HCT116 (cell line): ENCODE results near the gene UBAC2. TPM values are rescaled to one million over a fixed set of nuclear protein-coding genes. Genes with fewer than 3 reads are reported as not detected.

Experiments used
- ATAC-seq: fragments of 200-7000 bp; cut with Tn5 transposase; 2 replicates; pipeline ENCODE4 v1.9.1; 2020; ENCODE audit warnings: mild to moderate bottlenecking, moderate library complexity
- BruUV-seq: library from RNA; stranded (reverse); fragments of 400-500 nt; replicated peaks from 2 replicates; lab custom pipeline; 2021; lab: Mats Ljungman, UMichigan
- CTCF ChIA-PET: fragments of 300-600 bp; sonication (Branson Sonifier 250); formaldehyde crosslinking; loops from one replicate; lab custom pipeline; 2021; ENCODE audit warnings: antibody characterized with exemption; lab: Charles Lee
- POLR2A ChIA-PET: fragments of 300-600, 350-600 bp; sonication (Branson Sonifier 250); formaldehyde crosslinking; loops from one replicate; lab custom pipeline; 2021; ENCODE audit warnings: antibody characterized with exemption; lab: Charles Lee
- RAD21 ChIA-PET, 2 experiments: fragments of 300-600 bp; sonication (Branson Sonifier 250); formaldehyde crosslinking; loops; one replicate each; lab custom pipeline; 2023; ENCODE audit warnings: low total read pairs in 2 of 2; ENCODE audit not compliant: uncharacterized antibody in 2 of 2, unreplicated experiment in 2 of 2, low non-redundant PET in 1 of 2; lab: Charles Lee
- DNase-seq: peaks from one replicate; pipeline ENCODE4 v3.0.0-alpha.2; 2010; ENCODE audit warnings: low read depth, low spot score
- H2AFZ ChIP-seq: fragments of 200-600 bp; shearing (Covaris generic), sonication (generic); 2 replicates; pipeline ENCODE4 v1.6.1; 2017; ENCODE audit warnings: low read depth, mixed run types, mixed read lengths, antibody characterized with exemption, low read length; ENCODE audit not compliant: poor library complexity, severe bottlenecking
- H3K27ac ChIP-seq: 2 replicates; pipeline ENCODE4 v1.5.1; 2012; ENCODE audit warnings: low read depth, low read length
- H3K27me3 ChIP-seq: fragments of 200-600 bp; sonication (generic); 2 replicates; pipeline ENCODE4 v1.6.1; 2016; ENCODE audit warnings: mixed run types, low read length, mixed read lengths; ENCODE audit not compliant: insufficient read depth
- H3K36me3 ChIP-seq, 2 experiments: fragments of 200-500 bp in 1 of 2; fragments of 200-600 bp in 1 of 2; sonication (Bioruptor generic) in 1 of 2; sonication (generic) in 1 of 2; 2 replicates each; pipeline versions ENCODE4 v1.5.1 to v1.6.1; 2014 to 2016; ENCODE audit warnings: low read length in 2 of 2, inconsistent platforms in 1 of 2, mixed read lengths in 1 of 2, mixed run types in 1 of 2; ENCODE audit not compliant: insufficient read depth in 2 of 2, control insufficient read depth in 1 of 2
- H3K4me1 ChIP-seq, 2 experiments: fragments of 200-600 bp in 1 of 2; sonication (generic) in 1 of 2; 2 replicates each; pipeline versions ENCODE4 v1.5.1 to v1.6.1; 2012 to 2017; ENCODE audit warnings: low read length in 2 of 2, inconsistent platforms in 1 of 2, mild to moderate bottlenecking in 1 of 2, mixed read lengths in 1 of 2, mixed run types in 1 of 2, moderate library complexity in 1 of 2; ENCODE audit not compliant: insufficient read depth in 2 of 2, control insufficient read depth in 1 of 2
- H3K4me2 ChIP-seq: fragments of 200-600 bp; sonication (generic); 2 replicates; pipeline ENCODE4 v1.6.1; 2017; ENCODE audit warnings: mixed run types, low read length, mixed read lengths
- H3K4me3 ChIP-seq, 2 experiments: fragments of 200-600 bp in 1 of 2; sonication (generic) in 1 of 2; replicated peaks in 1 of 2; 2 replicates each; pipeline ENCODE4 v1.5.1; 2011 to 2016; ENCODE audit warnings: low read length in 2 of 2, control low read depth in 1 of 2, low read depth in 1 of 2, mild to moderate bottlenecking in 1 of 2, mixed read lengths in 1 of 2, mixed run types in 1 of 2
- H3K79me2 ChIP-seq: fragments of 200-600 bp; sonication (generic); 2 replicates; pipeline ENCODE4 v1.6.1; 2017; ENCODE audit warnings: mild to moderate bottlenecking, mixed run types, low read length, moderate library complexity, mixed read lengths; ENCODE audit not compliant: insufficient read depth
- H3K9ac ChIP-seq: fragments of 200-600 bp; sonication (generic); 2 replicates; pipeline ENCODE4 v1.6.1; 2016; ENCODE audit warnings: low read length, mixed read lengths
- H3K9me2 ChIP-seq: fragments of 200-600 bp; sonication (generic), shearing (Covaris generic); 2 replicates; pipeline ENCODE4 v1.6.1; 2017; ENCODE audit warnings: mixed run types, mild to moderate bottlenecking, moderate library complexity; ENCODE audit not compliant: insufficient read depth
- H3K9me3 ChIP-seq, 2 experiments: fragments of 200-500 bp in 1 of 2; fragments of 200-600 bp in 1 of 2; sonication (Bioruptor generic) in 1 of 2; sonication (generic) in 1 of 2; 2 replicates each; pipeline ENCODE4 v1.6.1; 2014 to 2017; ENCODE audit warnings: low read length in 2 of 2, mixed read lengths in 2 of 2, inconsistent platforms in 1 of 2, low read depth in 1 of 2, mild to moderate bottlenecking in 1 of 2, mixed run types in 1 of 2, moderate library complexity in 1 of 2; ENCODE audit not compliant: control insufficient read depth in 1 of 2, insufficient read depth in 1 of 2
- H4K20me1 ChIP-seq: fragments of 200-600 bp; sonication (generic), shearing (Covaris generic); 2 replicates; pipeline ENCODE4 v1.6.1; 2017; ENCODE audit warnings: mixed run types, mild to moderate bottlenecking, moderate library complexity; ENCODE audit not compliant: insufficient read depth
- CEBPB ChIP-seq: IDR thresholded peaks from 2 replicates; pipeline ENCODE4 v1.6.1; 2012; ENCODE audit warnings: low read depth
- CTCF ChIP-seq, 3 experiments: fragments of 200-600 bp in 1 of 3; sonication (generic) in 1 of 3; IDR thresholded peaks in 2 of 3; conservative IDR thresholded peaks in 1 of 3; 2 replicates each; pipeline ENCODE4 v1.5.1; 2012 to 2017; ENCODE audit warnings: low read depth in 2 of 3, low read length in 2 of 3, antibody characterized with exemption in 1 of 3, borderline replicate concordance in 1 of 3, control low read depth in 1 of 3, mild to moderate bottlenecking in 1 of 3, mixed read lengths in 1 of 3, mixed run types in 1 of 3, moderate library complexity in 1 of 3; ENCODE audit not compliant: insufficient read depth in 1 of 3
- EGR1 ChIP-seq: IDR thresholded peaks from 2 replicates; pipeline ENCODE4 v1.6.1; 2012; ENCODE audit warnings: low read depth
- EZH2phosphoT487 ChIP-seq: fragments of 200-600 bp; IDR thresholded peaks from 2 replicates; pipeline ENCODE4 v1.6.1; 2018; ENCODE audit warnings: antibody characterized with exemption, borderline replicate concordance
- FOSL1 ChIP-seq: IDR thresholded peaks from 2 replicates; pipeline ENCODE4 v1.6.1; 2012; ENCODE audit warnings: low read depth
- JUND ChIP-seq: IDR thresholded peaks from 2 replicates; pipeline ENCODE4 v1.6.1; 2012
- MAX ChIP-seq: IDR thresholded peaks from 2 replicates; pipeline ENCODE4 v1.6.1; 2012
- POLR2A ChIP-seq: IDR thresholded peaks from 2 replicates; pipeline ENCODE4 v1.7.0; 2011; ENCODE audit warnings: borderline replicate concordance; ENCODE audit not compliant: insufficient read depth, insufficient read length; ENCODE audit errors: extremely low read depth
- POLR2AphosphoS5 ChIP-seq: IDR thresholded peaks from 2 replicates; pipeline ENCODE4 v1.6.1; 2011; ENCODE audit warnings: mild to moderate bottlenecking, low read depth, low read length, moderate library complexity
- RAD21 ChIP-seq: IDR thresholded peaks from 2 replicates; pipeline ENCODE4 v1.6.1; 2012; ENCODE audit warnings: low read depth, mild to moderate bottlenecking
- REST ChIP-seq: IDR thresholded peaks from 2 replicates; pipeline ENCODE4 v1.6.1; 2012; ENCODE audit warnings: low read depth
- SRF ChIP-seq: IDR thresholded peaks from 2 replicates; pipeline ENCODE4 v1.6.1; 2012; ENCODE audit warnings: low read depth
- TCF7L2 ChIP-seq: IDR thresholded peaks from 2 replicates; pipeline ENCODE4 v1.7.0; 2011; ENCODE audit warnings: borderline replicate concordance, inconsistent platforms; ENCODE audit not compliant: insufficient read depth, insufficient read length; ENCODE audit errors: extremely low read depth
- ZBTB33 ChIP-seq: IDR thresholded peaks from 2 replicates; pipeline ENCODE4 v1.6.1; 2011; ENCODE audit warnings: mild to moderate bottlenecking, low read length, moderate library complexity; ENCODE audit not compliant: insufficient replicate concordance; ENCODE audit errors: extremely low read depth
- ZNF274 ChIP-seq: fragments of 200-500 bp; sonication (Bioruptor generic); IDR thresholded peaks from 2 replicates; pipeline ENCODE4 v1.6.1; 2014; ENCODE audit warnings: mild to moderate bottlenecking, low read depth, low read length, inconsistent platforms
- intact Hi-C: fragments of 100-400 bp; cut with micrococcal nuclease; formaldehyde crosslinking; loops from 2 replicates; pipeline ENCODE4 v1.10.0; 2022
- total RNA-seq: library from RNA; stranded (reverse); gene quantifications from one replicate; pipeline ENCODE4 v1.2.1, GENCODE V29; 2021; ENCODE audit not compliant: unreplicated experiment
- TF ChIP-seq, protein P1 (sequence below): IDR thresholded peaks from 2 replicates; pipeline ENCODE4 v1.6.1; 2012

The UBAC2 gene
- total RNA-seq, 1 experiment from 2014 or later = 67.4 TPM

DNA sequence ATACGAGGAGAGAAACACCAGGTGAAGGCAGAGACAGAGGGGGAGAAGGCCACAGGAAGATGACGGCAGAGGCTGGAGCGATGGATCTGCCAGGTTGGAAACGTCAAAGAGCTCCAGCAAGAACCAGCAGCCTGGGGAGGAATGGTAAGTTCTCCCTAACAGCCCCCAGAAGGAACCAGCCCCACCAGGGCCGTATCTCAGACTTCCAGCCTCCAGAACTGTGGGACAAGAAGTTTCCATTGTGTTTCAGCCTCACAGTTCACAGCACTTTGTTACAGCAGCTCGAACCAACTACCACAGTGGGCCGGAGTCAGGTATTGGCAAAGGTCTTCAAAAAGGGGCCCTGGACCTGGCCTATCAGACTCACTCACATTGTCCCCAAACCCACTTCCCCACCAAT lies 195.8 kb downstream of the UBAC2 start:
- Histone ChIP-seq H3K4me3 (no peak overlapping the region), H3K9me3 (no peaks in the 10 kb centered on the region), H3K36me3 (no peaks in the 10 kb centered on the region), H3K27ac (no peak overlapping the region), H3K79me2 (no peaks in the 10 kb centered on the region), H3K4me1 (no peaks in the 10 kb centered on the region), H4K20me1 (no peaks in the 10 kb centered on the region), H2AFZ (no peak overlapping the region), H3K27me3 (no peaks in the 10 kb centered on the region), H3K9ac (no peak overlapping the region), H3K4me2 (no peak overlapping the region), H3K9me2 (no peaks in the 10 kb centered on the region)
- CTCF ChIA-PET = no interaction called here
- no peak for DNase-seq
- BruUV-seq = no TSS peak
- intact Hi-C loops = no loop called here
- ATAC-seq = no peak
- POLR2A ChIA-PET = no interaction called here
- TF ChIP-seq EZH2phosphoT487 (no peak), EGR1 (no peak), RAD21 (no peak), ZNF274 (no peak), POLR2A (no peak), FOSL1 (no peak), CEBPB (no peak), ZBTB33 (no peak), TCF7L2 (no peak), JUND (no peak), POLR2AphosphoS5 (no peak), MAX (no peak), SRF (no peak), CTCF (IDR thresholded peaks at IDR 0.05 in 2 of 3, conservative IDR thresholded peaks at IDR 0.05 in 1 of 3; ENCODE audit: borderline replicate concordance in 1 of 3, insufficient read depth in 1 of 3, low read depth in 2 of 3, low read length in 2 of 3) (no peak), REST (no peak)
- TF ChIP-seq, protein P1, sequence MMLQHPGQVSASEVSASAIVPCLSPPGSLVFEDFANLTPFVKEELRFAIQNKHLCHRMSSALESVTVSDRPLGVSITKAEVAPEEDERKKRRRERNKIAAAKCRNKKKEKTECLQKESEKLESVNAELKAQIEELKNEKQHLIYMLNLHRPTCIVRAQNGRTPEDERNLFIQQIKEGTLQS = no peak
- RAD21 ChIA-PET = no interaction called here
